WERI-Rb-1 (cell line): ENCODE measurements around the gene SCYGR4.

Experiments used
- DNase-seq: peaks from one replicate; pipeline ENCODE4 v3.0.0-alpha.2; 2020
- H3K27ac ChIP-seq: fragments of 250-450 bp; sonication (Bioruptor Pico); 2 replicates; pipeline ENCODE4 v1.5.1; 2020; ENCODE audit warnings: mild to moderate bottlenecking, moderate library complexity
- H3K27me3 ChIP-seq: fragments of 250-450 bp; sonication (Bioruptor Pico); 2 replicates; pipeline ENCODE4 v1.5.1; 2021; ENCODE audit warnings: mild to moderate bottlenecking, low read depth, moderate library complexity; ENCODE audit not compliant: insufficient read depth, severe bottlenecking
- H3K36me3 ChIP-seq: fragments of 250-450 bp; sonication (Bioruptor Pico); 2 replicates; pipeline ENCODE4 v1.5.1; 2020; ENCODE audit warnings: mild to moderate bottlenecking, moderate library complexity
- H3K4me3 ChIP-seq: 2 replicates; pipeline ENCODE4 v1.5.1; 2011; ENCODE audit warnings: low read depth, mild to moderate bottlenecking, control low read depth, low read length
- H3K9me3 ChIP-seq: fragments of 250-450 bp; sonication (Bioruptor Pico); 2 replicates; pipeline ENCODE4 v1.5.1; 2021; ENCODE audit warnings: mild to moderate bottlenecking, moderate library complexity; ENCODE audit not compliant: severe bottlenecking
- CTCF ChIP-seq: IDR thresholded peaks from 2 replicates; pipeline ENCODE4 v1.5.1; 2011; ENCODE audit warnings: low read depth, mild to moderate bottlenecking, control low read depth, inconsistent platforms, low read length

SCYGR4 gene

GRCh38 chr2:227617316-227618230 is at the start of gene SCYGR4:
SCYGR4 (plus strand) TSS chr2:227617498; CDS start chr2:227617498, 0 bp downstream.
- Histone ChIP-seq H3K27ac (no peak within 1 kb of the TSS), H3K4me3 (no peak within 1 kb of the TSS), H3K36me3 (no peaks in the 10 kb centered on the region), H3K9me3 (no peaks in the 10 kb centered on the region), H3K27me3 (no peaks in the 10 kb centered on the region)
- TF ChIP-seq CTCF, result no peak
- no peak for DNase-seq

- Histone ChIP-seq H3K36me3 (no peaks in the 10 kb centered on the region), H3K9me3 (no peaks in the 10 kb centered on the region), H3K4me3 (no peak overlapping the region), H3K27ac (no peak overlapping the region), H3K27me3 (no peaks in the 10 kb centered on the region)
- no peak for DNase-seq
- no peak for TF ChIP-seq CTCF
These were observed 48.5 kb upstream of the SCYGR4 start for GRCh38 chr2:227568852-227569169.

- Histone ChIP-seq H3K27me3 (no peaks in the 10 kb centered on the region), H3K4me3 (no peak overlapping the region), H3K27ac (no peak overlapping the region), H3K9me3 (no peaks in the 10 kb centered on the region), H3K36me3 (no peaks in the 10 kb centered on the region)
- no peak for DNase-seq
- TF ChIP-seq CTCF, result no peak
These were observed 46.7 kb upstream of the SCYGR4 start for GRCh38 chr2:227570615-227571014.

- Histone ChIP-seq H3K4me3 (no peak overlapping the region), H3K27ac (no peak overlapping the region), H3K36me3 (no peaks in the 10 kb centered on the region), H3K9me3 (no peaks in the 10 kb centered on the region), H3K27me3 (no peaks in the 10 kb centered on the region)
- no peak for DNase-seq
- no peak for TF ChIP-seq CTCF
These were observed 41.2 kb upstream of the SCYGR4 start for GRCh38 chr2:227576110-227576509.

GRCh38 chr2:227576812-227577211 is 40.5 kb upstream of the SCYGR4 start:
- no peak for TF ChIP-seq CTCF
- no peak for DNase-seq
- no peaks in the 10 kb centered on the region for H3K27me3 ChIP-seq
- no peak overlapping the region for H3K4me3 ChIP-seq
- no peaks in the 10 kb centered on the region for H3K36me3 ChIP-seq
- H3K27ac ChIP-seq, result no peak overlapping the region
- no peaks in the 10 kb centered on the region for H3K9me3 ChIP-seq

GRCh38 chr2:227577555-227577954 is 39.7 kb upstream of the SCYGR4 start:
- no peak for DNase-seq
- Histone ChIP-seq H3K36me3 (no peaks in the 10 kb centered on the region), H3K27ac (no peak overlapping the region), H3K9me3 (no peaks in the 10 kb centered on the region), H3K27me3 (no peaks in the 10 kb centered on the region), H3K4me3 (no peak overlapping the region)
- no peak for TF ChIP-seq CTCF
